T-helper 9 cell (primary cell): Measurements from ENCODE around the gene UFC1.

ENCODE experiments used
- DNase-seq: peaks from one replicate; pipeline ENCODE4 v3.0.0-alpha.2; 2020

UFC1 gene

DNA sequence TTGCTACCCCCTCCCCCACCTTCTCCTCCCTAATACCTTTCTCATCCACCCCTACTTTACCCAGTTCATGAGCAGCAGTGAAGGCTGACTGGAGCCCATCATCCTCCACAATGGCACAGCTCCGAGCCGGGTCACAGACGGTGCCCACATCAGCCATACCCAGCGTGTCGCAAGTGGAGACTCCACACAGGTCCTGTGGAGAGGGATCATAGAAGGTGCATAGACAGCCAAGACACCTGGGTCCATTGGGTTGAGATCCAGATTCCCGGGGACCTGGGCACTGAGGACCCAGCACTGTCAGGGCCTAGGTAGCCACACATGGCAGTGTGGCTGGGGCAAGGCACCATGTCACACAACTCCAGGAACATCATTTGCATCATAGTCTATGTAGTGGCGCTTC, 42.3 kb downstream of the UFC1 start:
- no peak for DNase-seq

DNA sequence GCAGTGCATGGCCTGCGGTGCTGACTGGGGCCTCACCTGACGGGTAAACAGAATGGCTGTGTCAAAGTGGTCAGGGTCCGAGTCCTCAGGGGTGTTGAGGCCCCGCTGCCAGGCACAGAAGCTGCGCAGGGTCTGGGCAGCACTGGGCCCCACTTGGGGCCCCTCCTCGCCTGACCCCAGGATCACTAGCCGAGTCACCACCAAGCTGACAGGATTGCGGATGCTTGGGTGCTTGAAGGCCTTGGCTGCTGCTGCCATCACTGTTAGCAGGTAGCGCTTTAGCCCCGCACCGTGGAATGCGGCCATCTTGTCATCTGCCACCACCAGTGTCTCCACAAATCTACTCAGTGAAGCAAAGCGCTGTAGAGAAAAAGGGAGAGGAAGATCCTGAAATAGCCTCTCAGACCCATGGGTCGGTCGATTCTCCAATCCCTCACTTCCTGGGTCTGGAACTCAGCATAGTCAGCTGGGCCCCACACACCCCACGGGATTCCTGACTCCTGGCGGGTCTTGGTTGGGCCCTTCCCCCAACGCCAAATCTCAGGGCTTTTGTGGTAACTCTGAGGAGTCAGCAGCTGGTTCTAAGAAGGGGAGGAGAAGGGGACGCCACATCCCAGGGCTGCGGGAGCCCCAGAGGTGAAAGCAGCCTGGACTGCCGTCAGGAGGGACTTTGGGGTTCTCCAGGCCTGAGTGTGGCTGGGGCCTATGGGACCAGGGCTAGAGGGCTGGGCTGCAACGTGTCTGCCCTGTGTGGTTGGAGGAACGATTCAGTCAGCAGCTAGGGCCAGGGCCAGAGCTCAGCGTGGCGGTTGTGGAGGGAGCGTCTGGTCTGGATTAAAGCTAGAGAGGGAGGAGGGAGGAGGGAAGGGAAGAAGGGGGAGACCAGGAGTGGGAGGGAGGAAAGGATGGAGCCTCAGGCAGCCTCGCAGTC, 43.0 kb downstream of the UFC1 start:
- no peak for DNase-seq

DNA sequence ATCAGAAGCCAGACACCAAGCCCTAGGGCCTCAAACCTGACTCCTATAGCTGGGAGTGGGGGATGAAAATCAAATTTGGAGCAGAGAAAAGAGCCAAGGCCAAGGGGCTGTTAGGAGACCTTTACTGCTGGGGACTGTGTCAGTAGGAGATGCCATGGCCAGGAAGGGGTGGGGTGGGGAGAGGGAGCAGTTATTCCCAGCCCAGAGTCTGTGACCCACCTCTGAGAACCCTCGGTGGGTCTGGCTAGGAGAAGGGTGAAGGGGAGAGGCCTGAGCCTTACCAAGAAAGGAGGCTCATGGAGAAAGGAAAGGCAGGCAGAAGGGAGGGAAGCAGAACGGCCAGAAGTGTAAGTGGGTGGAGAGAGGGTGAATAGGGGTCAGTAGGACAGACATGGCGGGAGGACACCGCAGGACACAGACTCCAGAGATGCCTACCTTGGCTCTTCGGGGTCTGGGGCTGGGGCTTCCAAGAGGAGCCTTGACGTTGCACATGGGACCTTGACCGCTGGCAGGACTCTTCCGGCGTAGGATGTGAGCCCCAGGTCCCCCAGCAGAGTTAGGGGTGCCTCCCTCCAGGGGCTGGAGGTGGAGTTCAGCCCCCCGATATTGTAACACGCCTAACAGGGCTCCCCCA, 43.9 kb downstream of the UFC1 start:
- no peak for DNase-seq

DNA sequence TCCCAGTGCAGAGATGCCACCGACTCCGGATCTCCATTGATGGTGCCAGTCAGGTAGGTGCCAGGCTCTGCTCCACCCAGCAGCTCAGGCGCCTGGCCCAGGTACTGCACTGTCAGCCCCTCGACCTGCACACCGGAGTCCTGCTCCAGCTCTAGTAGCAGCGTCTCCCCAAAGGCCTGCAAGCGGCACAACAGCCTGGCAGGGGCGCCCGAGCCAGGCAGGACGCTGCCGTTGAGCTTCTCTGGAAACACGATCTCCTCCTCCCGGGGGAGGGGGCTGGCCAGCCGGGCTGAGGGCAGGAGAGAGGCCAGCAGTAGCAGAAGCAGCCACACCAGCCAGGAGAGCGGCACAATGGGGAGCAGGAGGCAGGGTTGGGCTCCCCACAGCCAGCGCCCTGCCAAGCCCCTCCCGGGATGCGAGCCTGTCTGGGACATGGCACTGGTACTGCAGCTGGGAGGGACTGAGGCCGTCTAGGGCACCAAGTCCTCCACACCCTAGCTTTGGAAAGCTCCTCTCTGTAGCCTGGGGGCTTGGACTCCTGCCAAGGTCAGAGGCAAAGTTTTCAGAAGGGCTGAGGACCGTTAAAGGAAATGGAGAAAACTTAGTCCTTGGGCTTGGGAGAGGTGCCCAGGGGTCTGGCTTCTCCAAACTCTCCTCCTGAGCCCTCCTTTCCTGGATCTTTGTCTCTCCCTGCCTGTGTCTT, 44.6 kb downstream of the UFC1 start:
- no peak for DNase-seq

DNA sequence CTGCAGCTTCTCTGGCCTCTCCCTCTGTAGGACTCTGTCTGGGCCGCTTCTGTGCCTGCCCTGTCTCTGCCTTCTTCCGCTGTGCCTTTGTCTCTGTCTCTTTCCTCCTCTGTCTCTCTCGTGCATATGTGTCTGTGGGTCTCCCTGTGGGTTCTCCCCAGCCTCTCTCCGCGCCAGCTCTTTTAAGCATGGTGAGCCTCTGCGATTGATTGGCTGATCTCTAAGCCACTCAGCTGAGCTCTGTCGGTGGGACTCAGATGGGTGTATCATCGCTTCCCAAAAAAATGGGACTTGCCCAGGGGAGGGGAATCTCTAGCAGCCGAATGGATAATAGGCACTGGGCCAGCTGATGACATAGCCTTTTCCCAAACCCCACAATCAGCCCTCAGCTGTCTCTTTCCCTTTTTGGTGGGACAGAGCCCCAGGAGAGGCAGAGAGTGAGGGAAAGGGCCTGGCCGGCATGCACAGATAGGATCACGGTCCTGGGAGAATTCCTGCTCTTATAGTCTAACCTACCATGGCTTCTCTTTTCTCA, 45.2 kb downstream of the UFC1 start, which contains the start of gene ADAMTS4:
Gene ADAMTS4, minus strand, starts transcription at position 158 of the 535 bp plus-strand sequence. CDS start 427 bp downstream, outside the sequence.
- DNase-seq: no peak

DNA sequence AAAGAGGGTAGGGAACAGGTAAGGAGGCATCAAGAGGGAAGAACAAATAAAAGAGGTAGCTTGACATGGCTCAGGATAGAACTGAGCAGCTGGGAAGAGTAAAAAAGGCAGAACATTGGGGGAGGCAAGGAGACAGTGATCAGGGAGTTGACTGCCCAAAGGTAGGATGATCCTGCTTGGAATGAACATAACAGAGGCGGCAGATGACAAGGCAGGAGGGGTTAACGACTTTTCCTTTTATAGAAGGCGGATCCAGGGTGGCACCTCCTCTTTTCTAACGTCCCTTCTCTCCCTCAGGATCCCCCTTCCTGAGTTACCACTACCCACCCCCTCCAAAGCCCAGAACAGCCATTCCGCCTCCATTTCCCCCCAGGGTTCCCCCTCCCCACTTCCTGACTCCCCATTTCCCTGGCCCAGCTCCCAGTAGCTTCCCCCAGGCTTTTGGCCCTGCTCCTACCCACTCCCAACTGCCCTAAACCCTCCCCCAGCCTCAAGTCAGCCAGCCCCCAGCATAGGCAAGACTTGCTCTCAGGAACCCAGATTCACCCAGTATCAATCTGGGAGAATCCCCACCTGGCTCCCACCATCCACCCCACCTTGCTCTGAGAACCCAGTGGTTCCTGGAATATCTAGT, 45.8 kb downstream of the UFC1 start:
- no peak for DNase-seq

DNA sequence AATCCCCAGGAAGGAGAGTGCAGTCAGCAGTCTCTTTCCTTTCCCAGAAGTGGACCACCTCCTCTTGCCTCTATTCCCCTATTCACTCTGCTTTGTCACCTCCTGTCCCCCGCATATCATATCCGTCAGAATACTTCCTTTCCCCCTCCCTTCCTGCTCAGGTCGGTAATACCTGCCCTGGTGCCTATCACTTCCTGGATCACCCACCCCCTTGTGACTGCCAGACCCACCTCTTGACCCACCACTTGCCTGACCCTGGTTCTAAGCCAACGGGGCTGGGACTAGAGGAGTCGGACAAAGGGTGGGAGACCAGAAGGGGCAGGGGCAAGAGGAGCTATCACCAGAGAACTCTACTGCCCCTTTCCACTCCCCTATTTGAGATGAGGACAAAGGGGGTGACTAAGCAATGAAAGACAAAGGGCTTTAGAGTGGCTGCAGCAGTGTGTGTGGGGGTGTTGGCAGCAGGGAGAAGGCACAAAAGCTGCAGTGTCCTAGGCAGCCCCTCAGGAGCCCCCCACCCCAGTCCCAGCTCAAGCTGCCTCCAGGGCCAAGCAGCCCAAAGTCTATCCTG, 46.7 kb downstream of the UFC1 start:
- DNase-seq: no peak

DNA sequence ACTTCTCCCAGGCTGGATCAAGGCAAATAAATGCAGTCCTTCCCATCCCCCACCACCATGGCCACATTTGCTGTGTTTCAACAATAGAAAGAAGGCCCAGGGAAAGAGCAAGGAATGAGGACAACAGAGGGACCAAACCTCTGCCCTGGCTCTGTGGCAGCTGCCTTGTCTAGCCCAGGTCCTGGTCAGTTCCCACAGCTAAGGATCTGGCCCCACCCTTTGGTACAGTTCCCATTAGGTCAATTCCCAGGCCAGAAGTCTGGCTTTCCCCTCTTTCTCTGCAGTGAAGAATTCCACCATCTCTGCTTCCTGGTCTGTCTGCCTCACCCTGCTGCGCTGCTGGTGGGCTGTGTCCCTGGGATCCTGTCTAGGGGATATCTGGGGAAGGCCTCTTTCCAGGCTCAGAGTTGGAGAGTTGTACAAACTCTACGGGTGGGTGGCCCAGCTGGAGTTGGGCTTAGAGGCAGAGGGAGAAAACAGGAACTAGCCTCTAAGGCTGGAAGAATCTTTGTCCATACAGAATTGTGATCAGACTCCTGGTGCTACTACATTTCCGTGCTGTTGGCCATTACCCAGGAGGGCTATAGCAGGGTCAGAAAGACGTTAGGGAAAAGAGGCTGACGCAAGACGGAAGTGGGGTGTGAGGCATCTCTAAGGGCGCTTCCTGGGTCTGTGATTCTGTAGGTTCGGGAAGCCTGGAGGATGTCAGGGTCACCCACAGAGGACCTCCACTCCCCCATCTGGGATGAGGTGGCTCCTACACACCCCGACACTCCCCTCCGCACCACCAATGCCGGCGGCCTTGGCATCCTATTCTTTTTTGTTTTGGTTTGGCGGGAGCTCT, 47.4 kb downstream of the UFC1 start:
- no peak for DNase-seq

DNA sequence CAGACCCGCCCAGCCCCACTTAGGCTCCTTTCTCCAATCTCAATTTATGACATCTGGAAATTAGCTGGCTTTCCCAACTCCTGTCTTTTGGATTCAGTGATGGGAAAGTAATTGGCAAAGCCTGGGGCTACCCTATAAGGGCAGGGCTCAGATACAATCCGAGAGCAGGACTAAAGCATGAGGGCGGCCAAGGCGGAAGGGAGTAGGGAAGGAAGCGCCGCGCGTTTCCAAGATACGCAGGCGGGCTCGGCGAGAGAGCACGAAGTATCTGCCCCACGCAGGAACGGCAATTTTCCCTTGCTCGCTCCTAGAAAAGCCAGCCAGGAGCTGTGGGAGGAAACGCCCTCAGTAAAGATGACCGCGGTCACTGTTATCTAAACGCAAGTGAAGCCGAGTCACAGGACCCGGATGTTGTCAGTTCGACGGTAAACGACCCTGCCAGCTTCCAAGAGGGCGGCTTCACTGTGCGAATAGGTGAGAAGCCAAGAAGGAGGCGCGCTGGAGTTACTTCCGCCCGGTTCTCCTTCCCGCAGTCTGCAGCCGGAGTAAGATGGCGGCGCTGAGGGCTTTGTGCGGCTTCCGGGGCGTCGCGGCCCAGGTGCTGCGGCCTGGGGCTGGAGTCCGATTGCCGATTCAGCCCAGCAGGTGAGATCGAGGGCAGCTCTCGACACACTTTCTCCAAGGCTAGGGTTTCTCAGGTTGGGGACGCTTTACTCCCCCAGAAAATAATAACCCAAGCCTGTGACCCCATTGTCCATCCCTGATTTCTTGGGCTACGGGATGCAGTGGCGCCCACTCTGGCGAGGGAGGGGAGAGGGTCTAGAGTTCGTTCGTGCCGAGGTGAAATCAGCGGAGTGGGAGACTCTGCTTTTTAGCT, 48.3 kb downstream of the UFC1 start, which contains the start of gene NDUFS2:
Gene NDUFS2, plus strand, starts transcription at position 532 of the 877 bp plus-strand sequence. Its CDS starts 19 bp downstream, at position 551.
- peak; percentile 92 for DNase-seq

DNA sequence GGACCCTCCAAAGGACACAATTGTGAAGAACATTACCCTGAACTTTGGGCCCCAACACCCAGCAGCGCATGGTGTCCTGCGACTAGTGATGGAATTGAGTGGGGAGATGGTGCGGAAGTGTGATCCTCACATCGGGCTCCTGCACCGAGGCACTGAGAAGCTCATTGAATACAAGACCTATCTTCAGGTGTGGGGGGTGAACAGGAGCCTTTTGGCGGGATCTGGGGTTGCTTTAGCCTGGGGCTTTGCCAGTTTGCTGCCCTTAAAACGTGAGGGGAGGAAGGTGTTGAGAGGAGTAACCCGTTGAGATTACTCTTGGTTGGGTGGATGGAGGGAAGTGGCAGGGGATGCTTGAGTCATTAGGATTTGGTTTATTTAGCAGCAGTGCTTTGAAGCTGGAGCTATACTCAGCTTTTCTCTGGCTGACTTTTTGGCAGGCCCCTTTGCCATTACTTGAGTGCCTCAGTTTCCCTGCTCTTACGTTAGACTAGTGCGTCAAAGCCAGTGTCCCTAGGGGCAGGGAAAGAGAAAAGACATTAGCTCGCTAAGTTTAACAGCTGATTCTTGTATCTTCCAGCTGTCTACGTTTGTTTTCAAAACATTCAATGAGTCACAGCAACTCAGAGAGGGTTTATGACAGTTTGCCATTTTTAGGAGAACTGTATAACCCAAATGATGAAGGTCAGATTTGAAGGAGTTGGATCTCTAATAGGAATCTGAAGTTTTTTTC, 52.8 kb downstream of the UFC1 start:
- no peak for DNase-seq

DNA sequence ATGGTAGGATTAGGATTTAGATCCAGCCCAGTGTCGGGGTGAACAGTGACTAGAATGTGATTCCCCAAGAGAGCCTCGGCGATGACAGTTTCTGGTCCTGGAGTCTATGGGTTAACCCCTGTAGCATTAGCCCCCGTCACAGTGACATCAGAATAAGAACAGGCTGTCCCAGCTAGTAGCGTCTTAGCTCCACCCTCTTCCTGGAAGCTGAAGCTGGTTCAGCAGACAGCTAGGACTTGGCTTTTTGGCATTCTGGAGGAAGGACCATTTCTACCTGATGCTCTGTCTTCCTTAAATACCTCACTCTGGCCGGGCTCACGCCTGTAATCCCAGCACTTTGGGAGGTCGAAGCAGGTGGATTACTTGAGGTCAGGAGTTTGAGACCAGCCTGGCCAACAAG, 53.4 kb downstream of the UFC1 start:
- DNase-seq: no peak
